ENCODE results near the gene SEMA5B.

Gene SEMA5B

DNA sequence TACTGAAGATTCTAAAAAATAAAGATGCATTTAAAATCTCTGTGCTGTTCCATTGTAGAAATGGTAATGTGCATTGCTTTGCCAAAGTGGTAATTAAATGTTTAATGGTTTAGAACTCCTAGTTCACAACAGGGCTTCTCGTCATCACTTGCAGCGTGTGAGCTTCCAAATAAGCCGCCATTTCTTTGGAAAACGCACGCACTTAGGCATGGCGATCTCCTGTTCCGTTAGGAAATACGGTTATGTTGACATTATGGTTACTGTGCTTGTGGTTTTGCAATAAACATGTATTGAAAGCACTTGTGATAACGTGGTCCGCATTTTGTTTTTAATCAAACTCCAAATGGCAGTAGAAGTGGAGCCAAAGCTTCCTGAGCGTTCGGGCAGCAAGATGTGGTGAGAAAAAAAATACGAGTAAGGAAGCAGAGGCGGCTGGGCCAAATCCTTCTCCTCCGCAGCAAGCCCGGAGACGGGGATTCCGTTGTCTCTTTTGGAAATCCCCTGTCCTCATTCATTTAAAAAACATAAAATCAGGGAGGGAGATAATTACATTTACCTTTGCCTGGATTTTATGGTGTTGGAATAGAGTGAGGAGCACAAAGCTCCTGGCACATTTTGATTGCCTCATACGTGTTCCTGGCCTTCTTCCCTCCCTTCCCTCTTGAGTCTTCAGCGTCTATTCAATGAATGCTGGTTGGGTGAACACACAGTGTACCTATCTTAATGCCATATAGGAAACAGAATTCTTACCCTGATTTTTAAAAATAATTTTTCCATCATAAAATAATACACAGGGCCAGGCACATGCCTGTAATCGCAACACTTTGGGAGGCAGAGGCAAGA, 135.2 kb downstream of the SEMA5B start:
- no peak for TF ChIP-seq CTCF (IDR thresholded peaks at IDR 0.05; ENCODE audit: borderline replicate concordance, insufficient read depth, low read depth, low read length)
- H3K4me3 ChIP-seq (ENCODE audit: low read depth, low read length), result no peak overlapping the region

DNA sequence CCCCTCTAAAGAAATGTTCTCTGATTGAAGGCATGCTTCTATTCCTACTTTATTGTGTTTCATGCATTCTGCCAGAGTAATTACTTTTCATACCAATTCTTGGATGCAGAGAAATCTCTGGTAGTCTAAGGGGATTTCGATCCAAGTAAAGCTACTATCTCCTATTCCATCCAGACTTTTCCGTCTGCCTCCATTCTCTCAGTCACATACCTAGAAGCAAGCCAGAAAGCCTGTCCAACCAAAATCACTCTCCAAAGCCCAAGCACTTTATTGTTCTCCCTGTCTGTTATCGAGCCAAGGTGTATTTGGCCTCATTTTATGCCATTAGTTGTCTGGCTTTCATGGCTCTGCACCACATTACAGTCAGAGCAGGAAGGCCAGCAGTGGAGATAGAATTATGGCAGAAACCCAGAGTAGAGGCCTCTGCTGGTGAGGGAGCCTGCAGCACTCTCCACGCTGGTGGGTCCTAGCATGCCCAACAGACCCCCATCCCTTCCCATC, 136.8 kb downstream of the SEMA5B start:
- no peak for TF ChIP-seq CTCF (IDR thresholded peaks at IDR 0.05; ENCODE audit: borderline replicate concordance, insufficient read depth, low read depth, low read length)

DNA sequence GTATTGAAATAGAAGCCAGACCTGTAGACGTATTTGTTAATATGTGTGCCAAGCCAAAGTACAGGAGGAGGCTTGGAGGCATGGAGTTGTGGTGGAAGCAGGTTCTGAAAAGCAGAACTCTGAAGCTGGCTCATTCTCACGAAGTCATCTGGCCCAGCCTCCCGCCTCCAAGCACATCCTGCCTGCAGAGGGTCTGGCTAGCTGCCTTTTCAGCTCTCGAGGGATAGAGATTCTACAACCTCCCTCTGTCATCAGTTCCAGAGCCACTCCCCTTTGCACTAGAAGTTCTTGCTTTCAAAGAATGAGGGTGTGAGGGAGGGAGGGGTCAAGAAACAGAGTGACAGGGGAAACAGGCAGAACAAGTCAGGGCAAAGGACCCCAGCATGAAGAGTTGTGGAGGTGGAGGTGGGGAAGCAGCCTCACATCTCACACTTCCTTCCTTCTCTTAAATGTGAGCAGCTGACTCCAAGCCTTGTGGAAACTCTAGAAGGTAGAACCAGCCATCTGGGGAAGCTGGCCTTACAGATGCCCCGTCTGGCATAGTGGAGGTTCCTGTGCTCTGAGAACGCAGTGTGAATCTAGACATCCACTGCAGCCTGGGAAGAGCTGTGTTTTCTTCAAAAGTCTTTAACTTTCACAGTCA, 137.4 kb downstream of the SEMA5B start:
- no peak overlapping the region for H3K4me3 ChIP-seq (ENCODE audit: low read depth, low read length)
- no peak for TF ChIP-seq CTCF (IDR thresholded peaks at IDR 0.05; ENCODE audit: borderline replicate concordance, insufficient read depth, low read depth, low read length)

More for the DNA sequence above, 136.8 kb downstream of the SEMA5B start:
- H3K4me3 ChIP-seq (ENCODE audit: low read depth, low read length), result no peak overlapping the region

DNA sequence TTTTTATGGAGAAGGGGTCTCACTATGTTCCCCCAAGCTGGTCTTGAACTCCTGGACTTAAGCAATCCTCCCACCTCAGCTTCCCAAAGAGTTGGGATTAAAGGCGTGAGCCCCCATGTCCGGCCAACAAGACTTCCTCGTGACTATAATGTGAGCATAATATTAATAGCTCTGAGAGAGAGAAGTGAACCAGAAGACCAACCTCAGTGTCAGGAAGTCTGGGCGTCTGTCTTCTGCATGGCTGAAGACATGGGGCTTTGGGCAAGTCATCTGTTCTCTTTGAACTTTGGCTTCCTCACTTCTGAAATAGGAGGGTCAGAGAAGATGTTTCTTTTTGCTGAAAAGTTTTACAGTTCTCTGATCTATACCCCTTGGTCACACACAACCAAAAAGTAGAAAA, 140.6 kb downstream of the SEMA5B start:
- H3K4me3 ChIP-seq (ENCODE audit: low read depth, low read length), result no peak overlapping the region
- no peak for TF ChIP-seq CTCF (IDR thresholded peaks at IDR 0.05; ENCODE audit: borderline replicate concordance, insufficient read depth, low read depth, low read length)

GRCh38 chr3:122886251-122886650, 141.3 kb downstream of the SEMA5B start:
- H3K4me3 ChIP-seq (ENCODE audit: low read depth, low read length), result no peak overlapping the region
- TF ChIP-seq CTCF (IDR thresholded peaks at IDR 0.05; ENCODE audit: borderline replicate concordance, insufficient read depth, low read depth, low read length), result no peak

DNA sequence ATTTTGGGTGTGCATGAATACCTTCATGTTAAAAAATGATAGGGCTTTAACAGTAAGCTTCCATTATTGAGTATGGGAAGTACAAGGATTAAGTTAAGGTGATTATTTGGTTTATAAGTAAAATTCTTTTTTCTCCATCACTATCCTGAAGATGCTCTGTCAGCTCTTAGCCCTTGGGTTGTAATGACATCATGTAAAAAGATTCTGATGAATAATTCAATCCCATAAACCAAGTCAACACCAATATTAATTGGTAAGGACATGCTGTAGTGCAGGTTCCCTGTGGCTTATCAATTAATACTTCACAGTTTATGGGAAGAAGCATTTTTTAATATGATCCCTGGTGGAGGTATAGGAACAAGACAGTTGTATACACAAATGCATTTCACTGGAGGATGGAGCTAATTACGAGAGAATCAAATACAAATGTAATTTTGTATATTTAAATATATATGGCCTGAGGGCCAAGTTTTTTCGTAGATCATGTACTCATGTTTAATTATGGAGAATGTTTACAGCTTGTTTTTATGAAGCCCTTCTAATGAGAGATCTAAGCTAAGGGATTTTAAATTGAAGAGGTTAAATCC, 145.1 kb downstream of the SEMA5B start:
- no peak for TF ChIP-seq CTCF (IDR thresholded peaks at IDR 0.05; ENCODE audit: borderline replicate concordance, insufficient read depth, low read depth, low read length)
- H3K4me3 ChIP-seq (ENCODE audit: low read depth, low read length), result no peak overlapping the region
